Measurements from ENCODE around the gene CDH23. TPM values are rescaled to one million over a fixed set of nuclear protein-coding genes. Genes with fewer than 3 reads are reported as not detected.

Gene CDH23
- total and polyA plus RNA-seq, 10 of the 15 experiments (the other 5 are each of a cell fraction or from before 2014, with no cell fraction given): 0.09 to 0.40 (median 0.15) TPM; not detected in 1

GRCh38 chr10:71644307-71645180 is 247.8 kb downstream of the CDH23 start (continued):
- TF ChIP-seq HSF1 (IDR thresholded peaks at IDR 0.05; ENCODE audit: low read depth, low read length): no peak
- TF ChIP-seq NFYB (IDR thresholded peaks at IDR 0.05; ENCODE audit: insufficient read depth, low read depth, low read length): no peak
- TF ChIP-seq ATF2 (IDR thresholded peaks at IDR 0.05; ENCODE audit: low read length): peak; percentile 58; the same call in 1 of the 2 replicates
- TF ChIP-seq RUNX3 (IDR thresholded peaks at IDR 0.05; ENCODE audit: low read length): peak; percentile 45
- 0 out of 2 replicates have a peak, but pooled peaks have one; percentile 42 for TF ChIP-seq IRF4 (IDR thresholded peaks at IDR 0.05; ENCODE audit: low read depth, low read length)
- no peak for TF ChIP-seq MYB (IDR thresholded peaks at IDR 0.05; ENCODE audit: borderline replicate concordance, low read depth, low read length)
- TF ChIP-seq BCL11A (IDR thresholded peaks at IDR 0.05; ENCODE audit: low read depth, low read length): peak; percentile 47; the same call in 1 of the 2 replicates
- no peak; the same call in 1 of the 2 replicates for TF ChIP-seq STAT1 (conservative IDR thresholded peaks at IDR 0.05)
- TF ChIP-seq RCOR1 (conservative IDR thresholded peaks at IDR 0.05; ENCODE audit: low read depth, low read length): no peak
- TF ChIP-seq FOXK2 (IDR thresholded peaks at IDR 0.05): no peak
- TF ChIP-seq CUX1 (IDR thresholded peaks at IDR 0.05; ENCODE audit: insufficient replicate concordance, low read depth, low read length): peak; percentile 46
- TF ChIP-seq CTCF (IDR thresholded peaks at IDR 0.05 in 2 of 3, conservative IDR thresholded peaks at IDR 0.05 in 1 of 3; ENCODE audit: control insufficient read depth in 2 of 3, extremely low read depth in 1 of 3, insufficient read depth in 1 of 3, low read depth in 3 of 3, low read length in 3 of 3): no peak; a peak in 1 of 6 replicates
- TF ChIP-seq IKZF1 (conservative IDR thresholded peaks at IDR 0.05): peak; percentile 76
- TF ChIP-seq RELB (IDR thresholded peaks at IDR 0.05; ENCODE audit: low read depth): peak; percentile 78
- no peak for TF ChIP-seq ZSCAN29 (IDR thresholded peaks at IDR 0.05)
- peak; percentile 80 for TF ChIP-seq NR2F1 (conservative IDR thresholded peaks at IDR 0.05)
- peak; percentile 66 to 80; a peak in 3 of 4 replicates for TF ChIP-seq IKZF2 (IDR thresholded peaks at IDR 0.05)

Measured in GM12878 (cell line).